ENCODE results near the gene ITPR2.
"Not testable (repeated sequence)": the region's sequence is repeated elsewhere in the genome, so short reads cannot be mapped to it uniquely, and the experiment has no call there.

Gene ITPR2

GRCh38 chr12:26554332-26554731 is 278.7 kb downstream of the ITPR2 start:
- FAIRE-seq = no peak

DNA sequence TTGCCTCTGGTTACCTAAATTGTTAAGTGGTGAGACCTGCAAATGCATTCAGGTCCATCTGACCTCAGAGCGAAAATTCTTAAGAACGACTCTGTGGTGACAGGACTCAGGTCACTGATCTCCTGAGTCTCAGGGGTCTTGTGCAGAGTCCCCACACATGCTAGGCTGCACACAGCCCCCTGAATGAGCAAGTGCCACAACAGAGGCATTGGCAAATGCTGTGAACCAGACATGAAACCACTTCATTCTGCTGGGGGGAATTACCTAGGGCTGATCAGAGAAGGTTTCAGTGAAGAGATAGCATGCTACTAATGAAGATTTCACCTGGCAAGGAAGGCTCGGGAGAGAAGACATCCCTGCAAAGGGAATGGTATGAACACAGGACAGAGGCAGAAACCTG is 281.6 kb downstream of the ITPR2 start:
- no peak for FAIRE-seq

DNA sequence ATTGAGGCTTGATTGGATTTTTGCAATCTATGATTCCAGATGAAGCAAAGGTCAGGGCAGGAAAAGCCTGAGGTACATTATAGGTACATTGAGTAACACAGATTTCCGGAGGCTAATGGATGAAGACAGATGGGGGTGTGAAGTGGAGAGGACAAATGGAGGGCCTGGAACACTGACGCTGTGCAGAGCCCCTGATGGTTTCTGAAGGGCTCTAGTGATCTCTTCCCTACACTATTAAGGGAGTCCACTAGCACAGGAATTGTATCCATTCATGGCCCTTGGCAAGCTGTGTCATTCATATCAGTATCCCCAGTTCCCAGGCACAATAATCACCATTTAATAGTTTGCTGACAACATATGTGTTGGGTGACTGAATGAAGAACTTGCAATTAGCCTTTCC is 284.8 kb downstream of the ITPR2 start:
- FAIRE-seq = no peak

GRCh38 chr12:26546535-26547314 is 286.3 kb downstream of the ITPR2 start:
- no peak for FAIRE-seq

- no peak for FAIRE-seq
Observed at GRCh38 chr12:26539131-26539530, 293.9 kb downstream of the ITPR2 start.

DNA sequence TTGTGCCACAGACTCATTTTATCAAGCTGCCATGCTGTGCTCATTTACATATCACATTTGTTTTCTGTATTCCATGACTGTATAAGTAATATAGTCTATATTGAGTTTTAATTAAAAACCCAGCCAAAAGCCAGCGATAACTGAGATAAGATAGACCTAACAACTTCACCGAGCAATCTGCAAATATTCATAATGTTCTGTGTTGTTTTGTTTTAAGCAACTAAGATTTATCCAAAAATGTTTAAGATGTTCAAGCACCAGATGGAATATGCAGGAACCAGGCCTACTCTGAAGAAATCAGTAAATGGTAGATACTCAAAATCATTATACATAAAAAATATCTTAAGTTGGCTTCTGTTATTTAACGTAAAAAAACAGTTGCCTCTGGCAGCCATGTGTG is 295.3 kb downstream of the ITPR2 start:
- FAIRE-seq = no peak

- FAIRE-seq = no peak
Observed at GRCh38 chr12:26537126-26537525, 295.9 kb downstream of the ITPR2 start.

GRCh38 chr12:26535826-26536225 is 297.2 kb downstream of the ITPR2 start:
- no peak for FAIRE-seq

- no peak for FAIRE-seq
Observed at GRCh38 chr12:26534071-26534470, 298.9 kb downstream of the ITPR2 start.

- no peak for FAIRE-seq
Observed at GRCh38 chr12:26533211-26533610, 299.8 kb downstream of the ITPR2 start.

DNA sequence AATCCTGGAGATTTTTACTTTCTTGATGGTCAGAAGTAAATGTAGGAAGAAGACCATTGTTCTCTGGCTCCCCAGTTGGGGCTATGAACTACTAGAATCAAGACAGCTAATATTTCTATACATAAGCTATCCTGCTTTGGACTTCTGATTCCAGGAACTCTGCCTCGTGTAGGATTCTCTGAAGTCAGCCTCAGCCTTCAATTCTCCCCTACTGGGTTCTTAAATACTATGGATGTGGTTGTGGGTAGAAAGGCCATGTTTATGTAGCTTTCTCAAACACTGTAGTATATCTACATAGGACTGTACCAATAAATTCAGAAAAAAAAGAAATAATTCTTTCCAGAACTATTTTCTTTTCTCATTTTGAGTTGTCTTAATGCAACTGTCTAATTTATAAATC is 302.5 kb downstream of the ITPR2 start:
- FAIRE-seq = no peak

DNA sequence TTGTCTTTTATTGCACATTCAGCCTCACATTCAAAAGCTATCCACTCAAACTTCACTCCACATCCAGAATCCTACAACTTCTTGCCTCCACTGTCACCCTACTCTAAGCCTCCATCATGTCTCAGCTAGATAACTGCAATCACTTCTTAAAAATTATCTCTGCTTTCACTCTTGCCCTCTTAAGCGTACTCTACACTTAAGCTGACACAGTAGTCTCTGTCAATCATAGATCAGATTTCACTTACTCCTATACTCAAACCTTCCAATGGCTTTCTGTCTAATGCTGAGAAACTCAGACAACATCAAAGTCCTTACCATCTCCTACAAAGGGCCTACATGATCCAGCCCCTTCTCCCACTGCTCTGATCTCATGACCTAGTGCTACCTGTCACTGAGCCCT is 304.1 kb downstream of the ITPR2 start:
- FAIRE-seq = no peak

DNA sequence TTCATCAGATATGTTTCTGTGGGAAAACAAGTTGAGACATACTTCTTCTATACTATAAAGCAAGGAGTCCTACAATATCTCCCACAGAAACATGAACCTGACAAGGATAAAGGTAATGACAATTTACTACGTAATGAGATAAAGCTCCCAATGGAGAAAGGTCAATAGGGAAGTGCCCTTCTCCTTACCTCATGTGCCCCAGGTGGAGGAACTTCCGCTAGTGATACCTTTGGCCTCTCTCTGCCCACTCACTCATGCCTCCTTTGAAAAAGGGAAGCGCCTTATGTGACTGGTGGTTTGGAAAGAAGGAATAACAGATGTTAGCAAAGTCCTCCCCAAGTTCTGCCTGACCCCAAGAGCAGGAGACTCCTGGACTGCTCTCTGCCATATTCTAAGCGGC is 305.3 kb downstream of the ITPR2 start:
- FAIRE-seq = no peak

- peak; percentile 78 for FAIRE-seq
Observed at GRCh38 chr12:26524862-26525465, 308.0 kb downstream of the ITPR2 start.

GRCh38 chr12:26523708-26524150 is 309.3 kb downstream of the ITPR2 start:
- no peak for FAIRE-seq

- no peak for FAIRE-seq
Observed at GRCh38 chr12:26520869-26521268, 312.1 kb downstream of the ITPR2 start.

DNA sequence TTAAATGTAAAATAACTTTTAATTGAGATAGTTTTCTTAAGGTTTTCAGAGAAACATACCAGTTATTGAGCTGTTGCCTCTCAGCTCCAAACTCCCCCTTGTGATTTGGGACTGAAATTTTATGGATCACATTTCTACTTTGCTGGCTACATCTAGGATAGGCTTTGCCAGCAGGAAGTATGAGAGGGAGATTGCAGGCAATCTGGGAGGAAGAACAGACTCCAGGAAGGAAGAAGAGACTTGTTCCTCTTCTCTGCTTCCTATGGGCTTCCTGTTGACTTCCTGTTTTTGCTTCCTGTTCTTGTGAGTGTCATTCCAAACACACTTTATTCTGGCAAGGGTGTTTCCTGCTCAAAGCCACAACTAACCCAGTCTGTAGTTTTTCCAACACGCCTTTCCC is 312.9 kb downstream of the ITPR2 start:
- FAIRE-seq = no peak

DNA sequence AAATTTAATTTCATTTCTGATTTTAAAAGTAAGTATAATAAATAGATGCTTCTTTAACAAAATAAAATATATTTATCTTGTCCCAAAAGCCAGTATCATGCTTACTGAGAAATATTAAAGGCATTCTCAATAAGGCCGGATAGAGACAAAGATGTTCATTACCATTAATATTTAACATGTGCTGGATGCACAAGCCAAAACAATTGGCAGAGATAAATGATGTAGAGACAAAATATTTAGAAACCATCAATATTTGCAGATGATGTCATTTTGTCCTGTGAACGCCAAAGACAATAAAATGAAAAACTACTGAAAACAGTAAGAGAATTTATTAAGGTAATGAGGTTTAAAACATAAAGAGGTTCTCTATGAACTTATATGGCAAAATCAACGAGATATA is 313.5 kb downstream of the ITPR2 start:
- FAIRE-seq = no peak

DNA sequence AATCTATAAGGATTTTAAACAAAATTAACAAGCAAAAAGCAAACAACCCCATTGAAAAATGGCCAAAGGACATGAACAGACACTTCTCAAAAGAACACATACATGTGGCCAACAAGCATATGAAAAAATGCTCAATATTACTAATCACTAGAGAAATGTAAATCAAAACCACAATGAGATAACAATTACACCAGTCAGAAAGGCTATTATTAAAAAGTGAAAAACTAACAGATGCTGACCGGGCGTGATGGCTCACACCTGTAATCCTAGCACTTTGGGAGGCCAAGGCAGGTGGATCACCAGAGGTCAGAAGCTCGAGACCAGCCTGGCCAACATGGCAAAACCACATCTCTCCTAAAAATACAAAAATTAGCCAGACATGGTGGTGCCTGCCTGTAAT is 315.7 kb downstream of the ITPR2 start:
- FAIRE-seq = not testable (repeated sequence)

- FAIRE-seq = no peak
Observed at GRCh38 chr12:26514364-26514763, 318.6 kb downstream of the ITPR2 start.

- no peak for FAIRE-seq
Observed at GRCh38 chr12:26513363-26514043, 319.5 kb downstream of the ITPR2 start.

GRCh38 chr12:26512213-26512612 is 320.8 kb downstream of the ITPR2 start:
- FAIRE-seq = no peak

GRCh38 chr12:26510354-26510674 is 322.7 kb downstream of the ITPR2 start:
- no peak for FAIRE-seq

- FAIRE-seq = no peak
Observed at GRCh38 chr12:26507613-26508012, 325.4 kb downstream of the ITPR2 start.

All from TTC549 (cell line).